Naive thymus-derived CD4-positive, alpha-beta T cell (primary cell): Measurements from ENCODE around the gene NEU2. TPM values are rescaled to one million over a fixed set of nuclear protein-coding genes. Genes with fewer than 3 reads are reported as not detected.
A peak's percentile ranks its signal among the peaks of the same experiment; 100 is the strongest.

Experiments
- ATAC-seq: fragments of 150-1000 bp; cut with Tn5 transposase; 2 replicates; pipeline ENCODE4 v1.10.0; 2021; ENCODE audit warnings: mild to moderate bottlenecking, moderate library complexity
- CTCF ChIA-PET: fragments of 350-600 bp; sonication (Branson Sonifier 250); formaldehyde crosslinking; loops from one replicate; lab custom pipeline; 2021; ENCODE audit warnings: antibody characterized with exemption; lab: Charles Lee
- POLR2A ChIA-PET: fragments of 350-600 bp; sonication (Branson Sonifier 250); formaldehyde crosslinking; loops from one replicate; lab custom pipeline; 2021; ENCODE audit warnings: antibody characterized with exemption, inconsistent platforms; lab: Charles Lee
- DNase-seq, 9 donors: peaks; one replicate each; pipeline versions ENCODE4 v3.0.0 to v3.0.0-alpha.2; 2020 to 2022; ENCODE audit warnings: mixed read lengths in 1 of 9
- H3K27ac ChIP-seq: one replicate; pipeline ENCODE4 v1.7.0; 2013; ENCODE audit warnings: mild to moderate bottlenecking, low read depth, low read length, moderate library complexity
- H3K27me3 ChIP-seq, 2 donors: one replicate each; pipeline ENCODE4 v1.7.0; 2013; ENCODE audit warnings: low read length in 2 of 2, mild to moderate bottlenecking in 2 of 2, moderate library complexity in 2 of 2; ENCODE audit not compliant: control insufficient read depth in 2 of 2, insufficient read depth in 2 of 2
- H3K36me3 ChIP-seq, 3 experiments: 1 replicate in 2 of 3; 2 replicates in 1 of 3; pipeline ENCODE4 v1.7.0; 2013; ENCODE audit warnings: low read length in 3 of 3, mild to moderate bottlenecking in 3 of 3, moderate library complexity in 1 of 3; ENCODE audit not compliant: insufficient read depth in 3 of 3, control insufficient read depth in 2 of 3
- H3K4me1 ChIP-seq, 2 donors: one replicate each; pipeline ENCODE4 v1.7.0; 2013; ENCODE audit warnings: low read length in 2 of 2, mild to moderate bottlenecking in 2 of 2, moderate library complexity in 1 of 2; ENCODE audit not compliant: control insufficient read depth in 2 of 2, insufficient read depth in 2 of 2
- H3K4me3 ChIP-seq: 2 replicates; pipeline ENCODE4 v1.7.0; 2013; ENCODE audit warnings: mild to moderate bottlenecking, low read length
- H3K9me3 ChIP-seq, 3 experiments: 1 replicate in 2 of 3; 2 replicates in 1 of 3; pipeline ENCODE4 v1.7.0; 2013; ENCODE audit warnings: low read length in 3 of 3; ENCODE audit not compliant: control insufficient read depth in 2 of 3
- H3K27ac Mint-ChIP-seq, 9 donors: one replicate each; pipeline ENCODE4 v1.8.0; 2020 to 2022; ENCODE audit warnings: mixed read lengths in 9 of 9, mild to moderate bottlenecking in 8 of 9, moderate library complexity in 5 of 9, inconsistent platforms in 2 of 9
- H3K27me3 Mint-ChIP-seq, 5 donors: one replicate each; pipeline ENCODE4 v1.8.0; 2021 to 2022; ENCODE audit warnings: mixed read lengths in 5 of 5, mild to moderate bottlenecking in 1 of 5
- H3K36me3 Mint-ChIP-seq, 5 donors: one replicate each; pipeline ENCODE4 v1.8.0; 2020 to 2022; ENCODE audit warnings: mixed read lengths in 5 of 5, mild to moderate bottlenecking in 3 of 5, inconsistent platforms in 1 of 5
- H3K4me1 Mint-ChIP-seq, 7 donors: one replicate each; pipeline ENCODE4 v1.8.0; 2020 to 2022; ENCODE audit warnings: mixed read lengths in 7 of 7, mild to moderate bottlenecking in 3 of 7, inconsistent platforms in 1 of 7
- H3K4me3 Mint-ChIP-seq, 10 donors: one replicate each; pipeline ENCODE4 v1.8.0; 2020 to 2022; ENCODE audit warnings: mild to moderate bottlenecking in 10 of 10, mixed read lengths in 10 of 10, moderate library complexity in 6 of 10, inconsistent platforms in 2 of 10
- H3K9me3 Mint-ChIP-seq, 11 donors: one replicate each; pipeline ENCODE4 v1.8.0; 2020 to 2022; ENCODE audit warnings: mixed read lengths in 11 of 11, mild to moderate bottlenecking in 4 of 11, inconsistent platforms in 1 of 11, moderate library complexity in 1 of 11
- intact Hi-C, 2 donors: fragments of 100-400 bp; cut with micrococcal nuclease; formaldehyde crosslinking; loops; one replicate each; pipeline ENCODE4 v1.15.1; 2023
- polyA plus RNA-seq, 2 donors: library from polyadenylated mRNA; unstranded; fragments of 300-500 nt; fragmentation: Illumina TruSeq; gene quantifications; one replicate each; pipeline ENCODE4 v1.2.3, GENCODE V29; 2021
- total RNA-seq, 6 experiments: library from RNA in 5 of 6; stranded (reverse) in 5 of 6; gene quantifications; 1 replicate in 5 of 6; 2 replicates in 1 of 6; pipeline ENCODE4 v1.2.3 and lab custom pipeline; 2021 to 2026

NEU2 gene
- total and polyA plus RNA-seq, 7 experiments from 2014 or later: not detected

GRCh38 chr2:233053928-233054784, 21.7 kb downstream of the NEU2 start:
- peak overlapping the region in 3 of 10 donors; percentile 10 to 56 (median 15) for H3K4me3 Mint-ChIP-seq
- Histone ChIP-seq H3K27me3 (no peaks in the 10 kb centered on the region), H3K4me3 (no peak overlapping the region), H3K9me3 (no peaks in the 10 kb centered on the region), H3K27ac (no peak overlapping the region), H3K36me3 (no peaks in the 10 kb centered on the region), H3K4me1 (peaks cover 8 to 13% of the 10 kb centered on the region in 2 donors)
- H3K27me3 Mint-ChIP-seq: peaks cover 0 to 35% (median 0%) of the 10 kb centered on the region in 5 donors
- H3K9me3 Mint-ChIP-seq: no peaks in the 10 kb centered on the region
- peak overlapping the region in 2 of 9 donors; percentile 27 to 57 for H3K27ac Mint-ChIP-seq
- peak; percentile 80 for ATAC-seq
- CTCF ChIA-PET: interaction anchor here (0.6 to 2.5 kb wide), 18 partner anchors 10 to 1153 kb away, joined by 3 to 10 read pairs (median 4); no protein-coding TSS in a partner anchor
- POLR2A ChIA-PET: interaction anchor here (0.7 to 0.8 kb wide), 3 partner anchors 19 to 135 kb away, joined by 3 read pairs; no protein-coding TSS in a partner anchor
- H3K4me1 Mint-ChIP-seq: peaks cover 8 to 28% (median 19%) of the 10 kb centered on the region in 7 donors
- peak in 7 of 9 donors; percentile 43 to 79 (median 57) for DNase-seq
- intact Hi-C loops: loop anchor here (1.0 to 5.0 kb wide), 3 partner anchors 201 to 293 kb away; no protein-coding TSS in a partner anchor
- H3K36me3 Mint-ChIP-seq: no peaks in the 10 kb centered on the region

DNA sequence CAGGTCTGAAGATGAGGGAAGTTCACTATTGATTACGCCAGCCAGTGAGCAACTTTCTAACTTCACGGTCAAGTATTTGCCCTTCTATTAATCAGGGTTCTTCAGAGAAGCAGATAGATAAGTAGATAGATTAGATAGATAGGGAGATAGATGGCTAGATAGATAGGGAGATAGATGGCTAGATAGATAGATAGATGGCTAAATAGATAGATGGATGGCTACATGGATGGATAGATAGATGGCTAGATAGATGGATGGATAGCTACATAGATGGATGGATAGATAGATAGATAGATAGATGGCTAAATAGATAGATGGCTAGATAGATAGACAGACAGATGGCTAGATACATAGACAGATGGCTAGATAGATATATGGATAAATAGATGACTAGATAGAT, 22.9 kb downstream of the NEU2 start:
- POLR2A ChIA-PET: no interaction called here
- peaks cover 17 to 22% of the 10 kb centered on the region in 2 donors for H3K4me1 ChIP-seq
- H3K27ac ChIP-seq: no peak overlapping the region
- no peak overlapping the region for H3K4me3 ChIP-seq
- H3K27me3 ChIP-seq: no peaks in the 10 kb centered on the region
- Mint-ChIP-seq H3K36me3 (no peaks in the 10 kb centered on the region), H3K4me3 (no peak overlapping the region), H3K9me3 (no peaks in the 10 kb centered on the region), H3K27me3 (peaks cover 0 to 33% (median 0%) of the 10 kb centered on the region in 5 donors), H3K4me1 (peaks cover 14 to 28% (median 22%) of the 10 kb centered on the region in 7 donors), H3K27ac (no peak overlapping the region)
- DNase-seq (no peak), ATAC-seq (no peak)
- CTCF ChIA-PET: interaction anchor here (0.5 to 2.5 kb wide), 3 partner anchors 9 to 196 kb away, joined by 3 to 10 read pairs (median 6); no protein-coding TSS in a partner anchor
- intact Hi-C loops: no loop called here
- no peaks in the 10 kb centered on the region for H3K9me3 ChIP-seq
- H3K36me3 ChIP-seq: peaks cover 0 to 2% (median 0%) of the 10 kb centered on the region in 3 experiments

DNA sequence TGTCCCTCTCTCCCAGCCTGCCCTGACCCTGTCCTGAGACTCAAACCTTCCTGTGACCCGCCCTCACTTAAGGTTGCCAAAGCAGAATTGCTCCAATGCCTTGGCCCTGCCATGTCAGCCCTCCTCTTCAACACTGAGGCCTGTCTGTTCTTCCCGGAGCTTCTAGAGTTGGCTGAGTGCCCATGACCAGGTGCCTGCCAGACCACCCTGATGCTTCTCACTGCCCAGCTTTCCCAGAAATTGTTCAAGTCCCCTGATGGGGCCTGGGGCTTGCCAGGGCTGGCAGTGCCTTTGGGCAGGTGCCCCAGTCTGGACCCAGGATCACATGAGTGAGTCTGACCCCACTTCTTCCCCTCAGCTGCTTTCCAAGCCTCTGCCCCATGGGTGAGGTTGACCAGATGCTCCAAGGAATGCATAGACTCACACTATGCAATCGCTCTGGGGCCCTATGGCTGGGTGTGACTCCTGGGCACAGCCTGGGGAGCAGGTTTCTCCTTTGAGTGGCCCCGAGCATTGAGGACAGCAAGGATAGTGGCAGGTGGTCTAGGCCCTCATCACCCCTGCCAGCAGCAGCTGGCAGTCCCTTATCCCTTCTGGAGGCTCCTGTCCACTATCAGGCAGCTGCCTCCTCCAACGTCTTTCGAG, 24.6 kb downstream of the NEU2 start:
- Mint-ChIP-seq H3K9me3 (no peaks in the 10 kb centered on the region), H3K36me3 (peaks cover 0 to 7% (median 0%) of the 10 kb centered on the region in 5 donors), H3K4me3 (peak overlapping the region in 2 of 10 donors; percentile 30 to 60), H3K27me3 (peaks cover 0 to 23% (median 0%) of the 10 kb centered on the region in 5 donors), H3K4me1 (peaks cover 14 to 28% (median 20%) of the 10 kb centered on the region in 7 donors), H3K27ac (peak overlapping the region in 4 of 9 donors; percentile 7 to 71 (median 39))
- intact Hi-C loops: no loop called here
- no peak for ATAC-seq
- peaks cover 0 to 11% (median 0%) of the 10 kb centered on the region in 3 experiments for H3K36me3 ChIP-seq
- DNase-seq: no peak
- H3K9me3 ChIP-seq: no peaks in the 10 kb centered on the region
- no peak overlapping the region for H3K27ac ChIP-seq
- H3K4me1 ChIP-seq: peaks cover 17 to 22% of the 10 kb centered on the region in 2 donors
- H3K27me3 ChIP-seq: no peaks in the 10 kb centered on the region
- no peak overlapping the region for H3K4me3 ChIP-seq
- POLR2A ChIA-PET: interaction anchor here (1.1 kb wide), 1 partner anchor 58 kb away, joined by 4 read pairs; no protein-coding TSS in a partner anchor
- CTCF ChIA-PET: no interaction called here

- ATAC-seq: no peak
- Mint-ChIP-seq H3K9me3 (no peaks in the 10 kb centered on the region), H3K4me1 (peaks cover 30 to 41% (median 34%) of the 10 kb centered on the region in 7 donors), H3K4me3 (peak overlapping the region; percentile 30 to 97 (median 67)), H3K27me3 (peaks cover 0 to 10% (median 0%) of the 10 kb centered on the region in 5 donors), H3K36me3 (peaks cover 0 to 10% (median 0%) of the 10 kb centered on the region in 5 donors), H3K27ac (peak overlapping the region; percentile 68 to 99 (median 95))
- Histone ChIP-seq H3K9me3 (no peaks in the 10 kb centered on the region), H3K4me3 (peak overlapping the region; percentile 88), H3K27ac (peak overlapping the region; percentile 85), H3K4me1 (peaks cover 23 to 31% of the 10 kb centered on the region in 2 donors), H3K36me3 (peaks cover 0 to 15% (median 0%) of the 10 kb centered on the region in 3 experiments), H3K27me3 (no peaks in the 10 kb centered on the region)
- POLR2A ChIA-PET: interaction anchor here (0.6 to 4.4 kb wide), 6 partner anchors 22 to 330 kb away, joined by 3 to 144 read pairs (median 8); no protein-coding TSS in a partner anchor
- intact Hi-C loops: no loop called here
- DNase-seq: no peak
- CTCF ChIA-PET: no interaction called here
Observed at GRCh38 chr2:233058717-233059546, 26.5 kb downstream of the NEU2 start.

- Histone ChIP-seq H3K36me3 (peaks cover 0 to 20% (median 0%) of the 10 kb centered on the region in 3 experiments), H3K27me3 (no peaks in the 10 kb centered on the region), H3K4me1 (peaks cover 25 to 32% of the 10 kb centered on the region in 2 donors), H3K4me3 (peak overlapping the region; percentile 88), H3K9me3 (no peaks in the 10 kb centered on the region), H3K27ac (peak overlapping the region; percentile 85)
- peaks cover 29 to 41% (median 35%) of the 10 kb centered on the region in 7 donors for H3K4me1 Mint-ChIP-seq
- POLR2A ChIA-PET: interaction anchor here (0.8 to 4.4 kb wide), 7 partner anchors 10 to 325 kb away, joined by 4 to 144 read pairs (median 8); no protein-coding TSS in a partner anchor
- peaks cover 0 to 5% (median 0%) of the 10 kb centered on the region in 5 donors for H3K27me3 Mint-ChIP-seq
- H3K9me3 Mint-ChIP-seq: no peaks in the 10 kb centered on the region
- CTCF ChIA-PET: interaction anchor here (0.6 kb wide), 1 partner anchor 238 kb away, joined by 3 read pairs; no protein-coding TSS in a partner anchor
- peak overlapping the region in 8 of 9 donors; percentile 90 to 99 (median 95) for H3K27ac Mint-ChIP-seq
- peak overlapping the region in 9 of 10 donors; percentile 86 to 98 (median 96) for H3K4me3 Mint-ChIP-seq
- ATAC-seq (no peak), DNase-seq (no peak)
- H3K36me3 Mint-ChIP-seq: peaks cover 0 to 10% (median 0%) of the 10 kb centered on the region in 5 donors
- intact Hi-C loops: no loop called here
Observed at GRCh38 chr2:233059547-233059796, 27.0 kb downstream of the NEU2 start.
